CD14-positive monocyte (primary cell): ENCODE data around the gene RAB24. TPM values are rescaled to one million over a fixed set of nuclear protein-coding genes. Genes with fewer than 3 reads are reported as not detected.

Source experiments
- DNase-seq, 3 donors: peaks; one replicate each; pipeline ENCODE4 v3.0.0-alpha.2; 2011 to 2022
- H2AFZ ChIP-seq: 2 replicates; pipeline ENCODE4 v1.6.0; 2012; ENCODE audit warnings: mild to moderate bottlenecking, low read depth, low read length, inconsistent platforms; ENCODE audit not compliant: insufficient read depth, poor library complexity, severe bottlenecking
- H3K27ac ChIP-seq, 2 donors: 1 replicate in 1 of 2; 2 replicates in 1 of 2; pipeline ENCODE4 v1.5.1; 2012 to 2013; ENCODE audit warnings: low read length in 2 of 2, control low read depth in 1 of 2, inconsistent platforms in 1 of 2, low read depth in 1 of 2, mild to moderate bottlenecking in 1 of 2
- H3K27me3 ChIP-seq, 2 donors: one replicate each; pipeline versions ENCODE4 v1.6.0 to v1.6.1; 2011 to 2013; ENCODE audit warnings: low read length in 2 of 2; ENCODE audit not compliant: control insufficient read depth in 2 of 2, insufficient read depth in 2 of 2
- H3K36me3 ChIP-seq, 2 donors: replicated peaks in 1 of 2; 1 replicate in 1 of 2; 2 replicates in 1 of 2; pipeline versions ENCODE4 v1.5.1 to v1.6.1; 2012 to 2013; ENCODE audit warnings: low read length in 2 of 2, control low read depth in 1 of 2, inconsistent platforms in 1 of 2, mild to moderate bottlenecking in 1 of 2; ENCODE audit not compliant: insufficient read depth in 2 of 2, control insufficient read depth in 1 of 2
- H3K4me1 ChIP-seq, 2 donors: 1 replicate in 1 of 2; 2 replicates in 1 of 2; pipeline versions ENCODE4 v1.5.1 to v1.6.1; 2012 to 2013; ENCODE audit warnings: low read length in 2 of 2, control low read depth in 1 of 2, inconsistent platforms in 1 of 2, mild to moderate bottlenecking in 1 of 2, moderate library complexity in 1 of 2; ENCODE audit not compliant: insufficient read depth in 2 of 2, control insufficient read depth in 1 of 2
- H3K4me2 ChIP-seq: replicated peaks from 2 replicates; pipeline ENCODE3; 2012; ENCODE audit warnings: low read length, moderate library complexity, mild to moderate bottlenecking; ENCODE audit not compliant: poor library complexity, severe bottlenecking; ENCODE audit errors: extremely low read depth
- H3K4me3 ChIP-seq, 3 experiments: fragments of 200-600 bp in 1 of 3; sonication (generic) in 1 of 3; replicated peaks in 1 of 3; 1 replicate in 2 of 3; 2 replicates in 1 of 3; pipeline ENCODE4 v1.5.1; 2011 to 2013; ENCODE audit warnings: low read length in 3 of 3, mild to moderate bottlenecking in 3 of 3, control low read depth in 2 of 3, low read depth in 2 of 3, inconsistent platforms in 1 of 3, moderate library complexity in 1 of 3
- H3K79me2 ChIP-seq: 2 replicates; pipeline ENCODE4 v1.6.0; 2012; ENCODE audit warnings: mild to moderate bottlenecking, control low read depth, inconsistent platforms, low read length, moderate library complexity; ENCODE audit not compliant: insufficient read depth
- H3K9ac ChIP-seq: 2 replicates; pipeline ENCODE4 v1.6.0; 2017; ENCODE audit warnings: low read length, mild to moderate bottlenecking; ENCODE audit not compliant: insufficient read depth, poor library complexity, severe bottlenecking
- H3K9me3 ChIP-seq, 2 donors: replicated peaks in 1 of 2; 1 replicate in 1 of 2; 2 replicates in 1 of 2; pipeline versions ENCODE4 v1.5.1 to v1.6.1; 2012 to 2013; ENCODE audit warnings: low read length in 2 of 2, control low read depth in 1 of 2; ENCODE audit not compliant: control insufficient read depth in 1 of 2, insufficient read depth in 1 of 2
- H4K20me1 ChIP-seq: 2 replicates; pipeline ENCODE4 v1.6.0; 2012; ENCODE audit warnings: mild to moderate bottlenecking, low read length, control low read depth, moderate library complexity; ENCODE audit not compliant: insufficient read depth
- H3K27ac Mint-ChIP-seq, 7 donors: one replicate each; pipeline ENCODE4 v1.8.0; 2020; ENCODE audit warnings: mild to moderate bottlenecking in 7 of 7, mixed read lengths in 7 of 7, moderate library complexity in 6 of 7, inconsistent platforms in 2 of 7
- H3K27me3 Mint-ChIP-seq, 3 donors: one replicate each; pipeline ENCODE4 v1.8.0; 2021 to 2022; ENCODE audit warnings: low read depth in 3 of 3, mild to moderate bottlenecking in 3 of 3, mixed read lengths in 3 of 3, moderate library complexity in 3 of 3, inconsistent platforms in 1 of 3
- H3K36me3 Mint-ChIP-seq, 2 donors: one replicate each; pipeline ENCODE4 v1.8.0; 2020; ENCODE audit warnings: mixed read lengths in 2 of 2, inconsistent platforms in 1 of 2, mild to moderate bottlenecking in 1 of 2
- H3K4me1 Mint-ChIP-seq: one replicate; pipeline ENCODE4 v1.8.0; 2020; ENCODE audit warnings: mild to moderate bottlenecking, mixed read lengths
- H3K4me3 Mint-ChIP-seq, 2 donors: one replicate each; pipeline ENCODE4 v1.8.0; 2020; ENCODE audit warnings: mild to moderate bottlenecking in 2 of 2, mixed read lengths in 2 of 2, moderate library complexity in 1 of 2
- H3K9me3 Mint-ChIP-seq, 7 donors: one replicate each; pipeline ENCODE4 v1.8.0; 2020 to 2022; ENCODE audit warnings: mixed read lengths in 7 of 7, mild to moderate bottlenecking in 6 of 7, moderate library complexity in 6 of 7, inconsistent platforms in 2 of 7
- WGBS: methylation state at CpG from one replicate; pipeline ENCODE4 v1.1.5; 2013; ENCODE audit warnings: missing lambda C conversion rate; ENCODE audit not compliant: insufficient coverage; 5-methylcytosine and 5-hydroxymethylcytosine counted together
- intact Hi-C, 2 donors: fragments of 100-400 bp; cut with micrococcal nuclease; formaldehyde crosslinking; loops; one replicate each; pipeline versions ENCODE4 v1.15.0 to v1.15.1; 2023
- polyA plus RNA-seq, 3 donors: library from polyadenylated mRNA; depleted of rRNA in 1 of 3; unstranded in 2 of 3; stranded (reverse) in 1 of 3; fragments of 300-500 nt in 2 of 3; fragments of >200 nt in 1 of 3; fragmentation: Illumina TruSeq in 2 of 3; gene quantifications; 1 replicate in 2 of 3; 2 replicates in 1 of 3; pipeline ENCODE4 v1.2.3, GENCODE V29; 2012 to 2021
- TF ChIP-seq, protein P1 (sequence below): fragments of 200-600 bp; IDR thresholded peaks from one replicate; pipeline ENCODE4 v1.8.0; 2022; ENCODE audit warnings: antibody characterized with exemption, mild to moderate bottlenecking

RAB24 gene
- polyA plus RNA-seq, 3 donors = 74.3 to 465 (median 94.4) TPM

DNA sequence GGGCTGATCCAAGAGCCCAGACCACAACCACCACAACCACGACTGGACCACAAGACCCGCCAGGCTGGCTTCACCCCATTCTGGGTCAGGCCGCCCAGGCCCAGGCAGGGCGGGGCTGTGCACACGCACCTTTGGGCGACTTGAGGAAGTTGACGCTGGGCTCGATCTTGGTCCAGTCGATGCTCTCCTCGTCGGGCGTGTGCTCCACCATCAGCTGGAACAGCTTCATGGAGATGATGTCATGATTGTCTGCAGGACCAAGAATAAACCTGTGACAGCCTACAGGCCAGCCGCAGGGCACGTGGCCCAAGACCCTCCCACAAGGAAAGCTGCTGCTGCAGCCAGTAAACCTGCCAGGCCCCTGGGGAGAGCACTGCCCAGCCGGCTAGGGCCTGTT, 30.6 kb upstream of the RAB24 start:
- H3K27me3 ChIP-seq = no peaks in the 10 kb centered on the region
- no peak overlapping the region for H3K27ac Mint-ChIP-seq
- TF ChIP-seq, protein P1, sequence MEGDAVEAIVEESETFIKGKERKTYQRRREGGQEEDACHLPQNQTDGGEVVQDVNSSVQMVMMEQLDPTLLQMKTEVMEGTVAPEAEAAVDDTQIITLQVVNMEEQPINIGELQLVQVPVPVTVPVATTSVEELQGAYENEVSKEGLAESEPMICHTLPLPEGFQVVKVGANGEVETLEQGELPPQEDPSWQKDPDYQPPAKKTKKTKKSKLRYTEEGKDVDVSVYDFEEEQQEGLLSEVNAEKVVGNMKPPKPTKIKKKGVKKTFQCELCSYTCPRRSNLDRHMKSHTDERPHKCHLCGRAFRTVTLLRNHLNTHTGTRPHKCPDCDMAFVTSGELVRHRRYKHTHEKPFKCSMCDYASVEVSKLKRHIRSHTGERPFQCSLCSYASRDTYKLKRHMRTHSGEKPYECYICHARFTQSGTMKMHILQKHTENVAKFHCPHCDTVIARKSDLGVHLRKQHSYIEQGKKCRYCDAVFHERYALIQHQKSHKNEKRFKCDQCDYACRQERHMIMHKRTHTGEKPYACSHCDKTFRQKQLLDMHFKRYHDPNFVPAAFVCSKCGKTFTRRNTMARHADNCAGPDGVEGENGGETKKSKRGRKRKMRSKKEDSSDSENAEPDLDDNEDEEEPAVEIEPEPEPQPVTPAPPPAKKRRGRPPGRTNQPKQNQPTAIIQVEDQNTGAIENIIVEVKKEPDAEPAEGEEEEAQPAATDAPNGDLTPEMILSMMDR = no peak
- H3K4me3 ChIP-seq = no peak overlapping the region
- peaks cover 2 to 9% (median 3%) of the 10 kb centered on the region in 3 donors for H3K27me3 Mint-ChIP-seq
- H3K9me3 ChIP-seq = no peaks in the 10 kb centered on the region
- H3K36me3 ChIP-seq = peaks cover 86 to 98% of the 10 kb centered on the region in 2 donors
- no peak overlapping the region for H3K4me2 ChIP-seq
- peaks cover 5% of the 10 kb centered on the region for H3K79me2 ChIP-seq
- peaks cover 86% of the 10 kb centered on the region for H4K20me1 ChIP-seq
- no peak overlapping the region for H3K27ac ChIP-seq
- WGBS = 52% methylated on average over 7 of the region's 15 CpGs
- H3K9ac ChIP-seq = no peak overlapping the region
- intact Hi-C loops = no loop called here
- no peak overlapping the region for H3K4me3 Mint-ChIP-seq
- H3K9me3 Mint-ChIP-seq = peaks cover 0 to 2% (median 0%) of the 10 kb centered on the region in 7 donors
- peaks cover 11% of the 10 kb centered on the region for H3K4me1 Mint-ChIP-seq
- H3K36me3 Mint-ChIP-seq = peaks cover 87 to 96% of the 10 kb centered on the region in 2 donors
- no peak for DNase-seq
- peaks cover 2 to 6% of the 10 kb centered on the region in 2 donors for H3K4me1 ChIP-seq
- no peak overlapping the region for H2AFZ ChIP-seq

DNA sequence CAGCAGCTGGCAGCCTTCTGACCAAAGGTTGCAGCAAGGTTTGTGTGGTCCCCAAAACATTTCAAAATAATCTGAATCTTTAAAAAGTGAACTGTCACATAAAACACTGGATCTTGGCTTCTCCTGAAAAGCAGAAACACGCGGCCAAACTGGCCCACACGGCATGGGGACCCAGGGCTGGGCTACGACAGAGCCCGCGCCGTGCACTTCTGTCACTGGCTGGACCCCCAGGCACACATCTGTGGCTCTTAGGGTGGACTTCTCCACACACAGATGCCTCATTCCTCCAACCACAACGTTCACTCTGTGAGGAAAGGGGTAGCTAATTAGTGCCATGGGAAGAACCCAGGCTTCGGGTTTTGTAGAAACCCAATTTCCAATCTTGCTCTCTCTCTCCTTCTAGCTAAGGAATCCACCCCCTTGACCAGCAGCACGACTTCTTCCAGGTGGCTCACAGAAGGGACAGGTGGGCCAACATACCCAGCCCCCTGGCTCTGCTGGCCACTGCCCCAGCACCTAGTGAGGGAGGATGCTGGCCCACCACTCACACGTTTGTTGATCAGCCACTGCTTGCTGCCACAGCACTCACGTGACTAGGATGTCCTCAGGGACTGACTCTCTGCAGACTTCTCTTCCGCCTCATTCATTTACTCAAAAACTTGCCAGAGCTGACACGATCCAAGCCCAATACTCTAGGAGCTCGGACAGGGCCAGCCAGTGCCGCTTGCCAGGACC, 30.1 kb upstream of the RAB24 start:
- DNase-seq = no peak
- Histone ChIP-seq H3K9me3 (no peaks in the 10 kb centered on the region), H3K4me2 (no peak overlapping the region), H4K20me1 (peaks cover 81% of the 10 kb centered on the region), H3K4me3 (no peak overlapping the region), H3K36me3 (peaks cover 81 to 96% of the 10 kb centered on the region in 2 donors), H2AFZ (no peak overlapping the region), H3K9ac (no peak overlapping the region), H3K4me1 (peaks cover 2 to 6% of the 10 kb centered on the region in 2 donors), H3K79me2 (no peaks in the 10 kb centered on the region), H3K27ac (no peak overlapping the region), H3K27me3 (no peaks in the 10 kb centered on the region)
- peaks cover 0 to 2% (median 0%) of the 10 kb centered on the region in 7 donors for H3K9me3 Mint-ChIP-seq
- H3K4me3 Mint-ChIP-seq = no peak overlapping the region
- H3K4me1 Mint-ChIP-seq = peaks cover 11% of the 10 kb centered on the region
- H3K27ac Mint-ChIP-seq = no peak overlapping the region
- H3K27me3 Mint-ChIP-seq = peaks cover 2 to 9% (median 3%) of the 10 kb centered on the region in 3 donors
- intact Hi-C loops = no loop called here
- 89% methylated on average over 13 of the region's 16 CpGs for WGBS
- TF ChIP-seq, protein P1 = no peak
- H3K36me3 Mint-ChIP-seq = peaks cover 81 to 94% of the 10 kb centered on the region in 2 donors
